Neural cell (in vitro differentiated cells): ENCODE measurements around the gene CCNY.

Source experiments
- EP300 ChIP-seq: fragments of 450-650 bp; conservative IDR thresholded peaks from 2 replicates; pipeline ENCODE4 v1.6.1; 2014; ENCODE audit warnings: antibody characterized with exemption, mild to moderate bottlenecking, moderate library complexity; ENCODE audit not compliant: poor library complexity, severe bottlenecking
- EZH2 ChIP-seq: fragments of 200-600, 300-800 bp; shearing (Covaris generic), sonication (generic); IDR thresholded peaks from 2 replicates; pipeline ENCODE4 v1.6.1; 2014; ENCODE audit warnings: antibody characterized with exemption, low read length, borderline replicate concordance, mild to moderate bottlenecking; ENCODE audit not compliant: insufficient read depth, poor library complexity, severe bottlenecking
- MXI1 ChIP-seq: fragments of 450-650 bp; conservative IDR thresholded peaks from 2 replicates; pipeline ENCODE4 v1.6.1; 2014; ENCODE audit warnings: antibody characterized with exemption, mild to moderate bottlenecking; ENCODE audit not compliant: poor library complexity, severe bottlenecking
- POLR2AphosphoS5 ChIP-seq: IDR thresholded peaks from 2 replicates; pipeline ENCODE4 v1.6.1; 2012
- RAD21 ChIP-seq: fragments of 450-650 bp; conservative IDR thresholded peaks from 2 replicates; pipeline ENCODE4 v1.6.1; 2014; ENCODE audit warnings: antibody characterized with exemption, mild to moderate bottlenecking, moderate library complexity
- SMC3 ChIP-seq: fragments of 450-650 bp; conservative IDR thresholded peaks from 2 replicates; pipeline ENCODE4 v1.6.1; 2014; ENCODE audit warnings: antibody characterized with exemption, mild to moderate bottlenecking, moderate library complexity; ENCODE audit not compliant: poor library complexity
- TAF1 ChIP-seq: IDR thresholded peaks from 2 replicates; pipeline ENCODE4 v1.6.1; 2012; ENCODE audit warnings: low read depth
- TF ChIP-seq, protein P1 (sequence below): IDR thresholded peaks from 2 replicates; pipeline ENCODE4 v1.6.1; 2012; ENCODE audit warnings: borderline replicate concordance
- TF ChIP-seq, protein P2 (sequence below): fragments of 450-650 bp; IDR thresholded peaks from 2 replicates; pipeline ENCODE4 v1.5.1; 2014; ENCODE audit warnings: antibody characterized with exemption, mild to moderate bottlenecking, moderate library complexity; ENCODE audit not compliant: poor library complexity, severe bottlenecking

DNA sequence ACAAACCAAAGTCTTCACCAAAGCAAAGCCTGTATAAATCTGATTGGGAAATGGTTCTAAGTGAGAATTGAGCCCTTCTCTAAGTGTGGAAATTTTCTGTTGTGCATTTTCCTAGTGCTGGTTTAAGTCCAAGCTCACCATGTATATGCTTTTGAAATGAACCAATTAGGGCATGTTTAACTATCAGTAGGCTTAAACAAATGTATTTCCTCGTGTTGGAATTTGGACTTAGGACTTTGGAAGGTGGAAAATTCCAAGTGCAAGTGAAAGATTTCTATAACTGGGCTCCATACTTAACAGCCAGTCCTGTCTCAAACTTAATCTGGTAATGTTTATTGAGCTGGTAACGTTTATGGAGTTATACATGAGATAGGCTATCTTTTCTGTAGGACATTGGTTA is 28.5 kb downstream of the CCNY start:
- TF ChIP-seq RAD21 = no peak
- TF ChIP-seq, protein P1, sequence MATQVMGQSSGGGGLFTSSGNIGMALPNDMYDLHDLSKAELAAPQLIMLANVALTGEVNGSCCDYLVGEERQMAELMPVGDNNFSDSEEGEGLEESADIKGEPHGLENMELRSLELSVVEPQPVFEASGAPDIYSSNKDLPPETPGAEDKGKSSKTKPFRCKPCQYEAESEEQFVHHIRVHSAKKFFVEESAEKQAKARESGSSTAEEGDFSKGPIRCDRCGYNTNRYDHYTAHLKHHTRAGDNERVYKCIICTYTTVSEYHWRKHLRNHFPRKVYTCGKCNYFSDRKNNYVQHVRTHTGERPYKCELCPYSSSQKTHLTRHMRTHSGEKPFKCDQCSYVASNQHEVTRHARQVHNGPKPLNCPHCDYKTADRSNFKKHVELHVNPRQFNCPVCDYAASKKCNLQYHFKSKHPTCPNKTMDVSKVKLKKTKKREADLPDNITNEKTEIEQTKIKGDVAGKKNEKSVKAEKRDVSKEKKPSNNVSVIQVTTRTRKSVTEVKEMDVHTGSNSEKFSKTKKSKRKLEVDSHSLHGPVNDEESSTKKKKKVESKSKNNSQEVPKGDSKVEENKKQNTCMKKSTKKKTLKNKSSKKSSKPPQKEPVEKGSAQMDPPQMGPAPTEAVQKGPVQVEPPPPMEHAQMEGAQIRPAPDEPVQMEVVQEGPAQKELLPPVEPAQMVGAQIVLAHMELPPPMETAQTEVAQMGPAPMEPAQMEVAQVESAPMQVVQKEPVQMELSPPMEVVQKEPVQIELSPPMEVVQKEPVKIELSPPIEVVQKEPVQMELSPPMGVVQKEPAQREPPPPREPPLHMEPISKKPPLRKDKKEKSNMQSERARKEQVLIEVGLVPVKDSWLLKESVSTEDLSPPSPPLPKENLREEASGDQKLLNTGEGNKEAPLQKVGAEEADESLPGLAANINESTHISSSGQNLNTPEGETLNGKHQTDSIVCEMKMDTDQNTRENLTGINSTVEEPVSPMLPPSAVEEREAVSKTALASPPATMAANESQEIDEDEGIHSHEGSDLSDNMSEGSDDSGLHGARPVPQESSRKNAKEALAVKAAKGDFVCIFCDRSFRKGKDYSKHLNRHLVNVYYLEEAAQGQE = no peak
- TF ChIP-seq, protein P2, sequence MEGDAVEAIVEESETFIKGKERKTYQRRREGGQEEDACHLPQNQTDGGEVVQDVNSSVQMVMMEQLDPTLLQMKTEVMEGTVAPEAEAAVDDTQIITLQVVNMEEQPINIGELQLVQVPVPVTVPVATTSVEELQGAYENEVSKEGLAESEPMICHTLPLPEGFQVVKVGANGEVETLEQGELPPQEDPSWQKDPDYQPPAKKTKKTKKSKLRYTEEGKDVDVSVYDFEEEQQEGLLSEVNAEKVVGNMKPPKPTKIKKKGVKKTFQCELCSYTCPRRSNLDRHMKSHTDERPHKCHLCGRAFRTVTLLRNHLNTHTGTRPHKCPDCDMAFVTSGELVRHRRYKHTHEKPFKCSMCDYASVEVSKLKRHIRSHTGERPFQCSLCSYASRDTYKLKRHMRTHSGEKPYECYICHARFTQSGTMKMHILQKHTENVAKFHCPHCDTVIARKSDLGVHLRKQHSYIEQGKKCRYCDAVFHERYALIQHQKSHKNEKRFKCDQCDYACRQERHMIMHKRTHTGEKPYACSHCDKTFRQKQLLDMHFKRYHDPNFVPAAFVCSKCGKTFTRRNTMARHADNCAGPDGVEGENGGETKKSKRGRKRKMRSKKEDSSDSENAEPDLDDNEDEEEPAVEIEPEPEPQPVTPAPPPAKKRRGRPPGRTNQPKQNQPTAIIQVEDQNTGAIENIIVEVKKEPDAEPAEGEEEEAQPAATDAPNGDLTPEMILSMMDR = no peak
- no peak for TF ChIP-seq SMC3
- TF ChIP-seq POLR2AphosphoS5 = no peak
- no peak for TF ChIP-seq TAF1
- TF ChIP-seq EZH2 = no peak
- no peak for TF ChIP-seq EP300
- no peak for TF ChIP-seq MXI1
